Spinal cord (tissue), 10 donors: ENCODE data around the gene IKZF4. TPM values are rescaled to one million over a fixed set of nuclear protein-coding genes. Genes with fewer than 3 reads are reported as not detected.
"Not testable (repeated sequence)": the region's sequence is repeated elsewhere in the genome, so short reads cannot be mapped to it uniquely, and the experiment has no call there.

Source experiments
- DNase-seq, 6 donors: peaks; one replicate each; pipeline versions ENCODE4 v3.0.0 to v3.0.0-alpha.2; 2013 to 2015; ENCODE audit warnings: low spot score in 6 of 6, low read depth in 4 of 6
- H3K27ac ChIP-seq: one replicate; pipeline ENCODE4 v1.5.1; 2013; ENCODE audit warnings: low read depth, low read length, control low read depth
- H3K27me3 ChIP-seq: one replicate; pipeline ENCODE4 v1.6.1; 2013; ENCODE audit warnings: low read length; ENCODE audit not compliant: control insufficient read depth, insufficient read depth
- H3K36me3 ChIP-seq: one replicate; pipeline ENCODE4 v1.6.1; 2013; ENCODE audit warnings: low read length; ENCODE audit not compliant: control insufficient read depth, insufficient read depth
- H3K4me1 ChIP-seq: one replicate; pipeline ENCODE4 v1.6.1; 2013; ENCODE audit warnings: low read length; ENCODE audit not compliant: control insufficient read depth, insufficient read depth
- H3K4me3 ChIP-seq: one replicate; pipeline ENCODE4 v1.5.1; 2013; ENCODE audit warnings: low read depth, low read length, control low read depth
- H3K9me3 ChIP-seq: one replicate; pipeline ENCODE4 v1.6.1; 2013; ENCODE audit warnings: low read length; ENCODE audit not compliant: control insufficient read depth, insufficient read depth
- WGBS: methylation state at CpG from one replicate; pipeline ENCODE4 v1.1.5; 2013; ENCODE audit warnings: missing lambda C conversion rate; ENCODE audit not compliant: insufficient coverage; 5-methylcytosine and 5-hydroxymethylcytosine counted together
- polyA plus RNA-seq, 2 donors: library from polyadenylated mRNA; unstranded; fragments of 120-200 nt; gene quantifications; one replicate each; pipeline ENCODE4 v1.2.1, GENCODE V29; 2013; ENCODE audit not compliant: insufficient read length in 2 of 2
- total RNA-seq, 2 donors: library from RNA; depleted of rRNA in 1 of 2; stranded (reverse); fragments of 120-200 nt in 1 of 2; fragments of >200 nt in 1 of 2; gene quantifications; one replicate each; pipeline versions ENCODE4 v1.2.3 to v1.2.4, GENCODE V29; 2013 to 2014
- donor health status: healthy.

IKZF4 gene
- total and polyA plus RNA-seq, 4 donors: 3.4 to 25.2 (median 11.0) TPM

GRCh38 chr12:55996715-55997534 is 23.9 kb upstream of the IKZF4 start, which contains the start of gene SUOX:
SUOX (plus strand) TSS chr12:55997276; CDS start chr12:56002222, 4,946 bp downstream.
- H3K4me1 ChIP-seq: peaks cover 16% of the 10 kb centered on the region
- peaks cover 45% of the 10 kb centered on the region for H3K36me3 ChIP-seq

DNA sequence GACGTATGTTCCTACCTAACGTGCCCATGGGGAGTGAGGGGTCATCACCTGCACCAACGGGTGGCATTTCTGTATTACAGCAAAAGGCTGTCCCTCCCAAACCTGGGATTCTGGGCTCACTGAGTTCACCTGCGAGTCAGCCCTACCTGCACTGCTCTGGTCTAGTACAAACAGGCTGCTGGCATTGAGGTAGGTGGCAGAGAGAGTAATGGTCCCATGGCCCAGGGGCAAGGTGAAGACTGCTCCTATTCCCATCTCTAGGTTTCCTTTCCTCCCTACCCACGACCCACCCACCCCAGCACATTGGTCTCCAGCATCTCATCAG is 23.3 kb upstream of the IKZF4 start:
- peak overlapping the region; percentile 71 for H3K4me3 ChIP-seq
- H3K9me3 ChIP-seq: no peaks in the 10 kb centered on the region
- DNase-seq: no peak
- H3K36me3 ChIP-seq: peaks cover 45% of the 10 kb centered on the region
- H3K4me1 ChIP-seq: peaks cover 16% of the 10 kb centered on the region
- WGBS: 0% methylated on average over 3 of the region's 5 CpGs
- H3K27me3 ChIP-seq: no peaks in the 10 kb centered on the region
- H3K27ac ChIP-seq: peak overlapping the region; percentile 91

More at GRCh38 chr12:55996715-55997534, 23.9 kb upstream of the IKZF4 start, which contains the start of gene SUOX:
- peak; percentile 82 to 98 (median 93) for DNase-seq
- H3K4me3 ChIP-seq: peak within 1 kb of the TSS; percentile 71
- no peaks in the 10 kb centered on the region for H3K9me3 ChIP-seq
- WGBS: 2% methylated on average over 25 of the region's 27 CpGs
- peak within 1 kb of the TSS; percentile 91 for H3K27ac ChIP-seq
- no peaks in the 10 kb centered on the region for H3K27me3 ChIP-seq

- 68% methylated on average over 2 of the region's 6 CpGs for WGBS
- Histone ChIP-seq H3K36me3 (peaks cover 49% of the 10 kb centered on the region), H3K4me1 (peaks cover 16% of the 10 kb centered on the region)
- not testable (repeated sequence) for H3K9me3 ChIP-seq, H3K4me3 ChIP-seq, H3K27ac ChIP-seq, DNase-seq, H3K27me3 ChIP-seq
Measured at GRCh38 chr12:55999522-55999921, 21.3 kb upstream of the IKZF4 start.

GRCh38 chr12:55999999-56000540 is 20.8 kb upstream of the IKZF4 start:
- 89% methylated on average over 25 of the region's 33 CpGs for WGBS
- not testable (repeated sequence) for H3K27me3 ChIP-seq, H3K4me3 ChIP-seq, DNase-seq, H3K27ac ChIP-seq, H3K9me3 ChIP-seq
- Histone ChIP-seq H3K4me1 (peaks cover 16% of the 10 kb centered on the region), H3K36me3 (peaks cover 53% of the 10 kb centered on the region)

GRCh38 chr12:56001487-56002100 is 19.2 kb upstream of the IKZF4 start:
- Histone ChIP-seq H3K27ac (no peak overlapping the region), H3K27me3 (no peaks in the 10 kb centered on the region), H3K36me3 (peaks cover 51% of the 10 kb centered on the region), H3K4me3 (no peak overlapping the region), H3K9me3 (no peaks in the 10 kb centered on the region), H3K4me1 (peaks cover 12% of the 10 kb centered on the region)
- WGBS: 86% methylated on average over 5 of the region's 7 CpGs
- no peak for DNase-seq

GRCh38 chr12:56003376-56003775 is 17.5 kb upstream of the IKZF4 start:
- not testable (repeated sequence) for H3K27ac ChIP-seq, DNase-seq
- WGBS: 92% methylated on average over 5 of the region's 5 CpGs

DNA sequence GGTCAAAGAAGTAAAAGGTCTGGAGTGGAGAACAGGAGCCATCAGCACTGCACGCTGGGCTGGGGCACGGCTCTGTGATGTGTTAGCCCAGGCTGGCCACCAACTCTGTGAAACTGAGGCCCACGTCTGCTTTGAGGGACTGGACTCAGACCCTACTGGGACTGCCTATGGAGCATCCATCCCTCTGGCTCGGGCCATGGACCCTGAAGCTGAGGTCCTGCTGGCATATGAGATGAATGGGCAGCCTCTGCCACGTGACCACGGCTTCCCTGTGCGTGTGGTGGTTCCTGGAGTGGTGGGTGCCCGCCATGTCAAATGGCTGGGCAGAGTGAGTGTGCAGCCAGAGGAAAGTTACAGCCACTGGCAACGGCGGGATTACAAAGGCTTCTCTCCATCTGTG is 16.6 kb upstream of the IKZF4 start:
- Histone ChIP-seq H3K27ac (no peak overlapping the region), H3K27me3 (no peaks in the 10 kb centered on the region), H3K9me3 (no peaks in the 10 kb centered on the region), H3K4me3 (no peak overlapping the region), H3K36me3 (peaks cover 46% of the 10 kb centered on the region), H3K4me1 (peaks cover 15% of the 10 kb centered on the region)
- DNase-seq: no peak
- WGBS: 95% methylated on average over 10 of the region's 10 CpGs

More at GRCh38 chr12:56003376-56003775, 17.5 kb upstream of the IKZF4 start:
- not testable (repeated sequence) for H3K27me3 ChIP-seq, H3K4me3 ChIP-seq, H3K9me3 ChIP-seq
- Histone ChIP-seq H3K4me1 (peaks cover 18% of the 10 kb centered on the region), H3K36me3 (peaks cover 51% of the 10 kb centered on the region)

- peak in 4 of 6 donors; percentile 33 to 94 (median 72) for DNase-seq
- peaks cover 25% of the 10 kb centered on the region for H3K36me3 ChIP-seq
- peak overlapping the region; percentile 66 for H3K4me3 ChIP-seq
- no peaks in the 10 kb centered on the region for H3K9me3 ChIP-seq
- H3K4me1 ChIP-seq: peaks cover 15% of the 10 kb centered on the region
- under 1% methylated on average over 28 of the region's 44 CpGs for WGBS
- H3K27me3 ChIP-seq: no peaks in the 10 kb centered on the region
- H3K27ac ChIP-seq: peak overlapping the region; percentile 87
Measured at GRCh38 chr12:56007564-56008559, 13.0 kb upstream of the IKZF4 start.

DNA sequence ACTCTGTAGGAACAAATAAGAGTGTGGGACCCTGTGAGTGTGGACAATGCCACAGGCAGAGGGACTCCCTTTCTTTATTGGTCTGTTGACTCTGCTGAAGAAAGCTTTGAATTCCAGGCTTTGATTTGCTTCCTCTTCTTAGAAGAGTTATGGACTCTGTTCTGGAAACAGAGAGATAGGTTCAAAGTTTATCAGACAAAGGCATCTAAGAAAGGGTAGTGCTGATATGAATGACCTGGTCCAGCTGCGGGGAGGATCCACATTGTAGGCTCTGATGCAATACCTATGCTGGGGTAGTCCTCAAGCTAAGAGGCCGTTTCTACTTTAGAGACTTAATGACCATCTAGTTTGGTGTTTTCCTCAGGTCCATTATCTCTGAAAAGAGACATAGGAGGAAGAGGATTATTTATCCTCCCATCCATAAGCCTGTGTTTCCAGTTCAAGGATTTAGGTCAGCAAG is 10.7 kb upstream of the IKZF4 start:
- no peaks in the 10 kb centered on the region for H3K27me3 ChIP-seq
- no peaks in the 10 kb centered on the region for H3K9me3 ChIP-seq
- no peak overlapping the region for H3K27ac ChIP-seq
- H3K4me1 ChIP-seq: peaks cover 18% of the 10 kb centered on the region
- WGBS: 57% methylated on average over 1 of the region's 2 CpGs
- no peak for DNase-seq
- no peak overlapping the region for H3K4me3 ChIP-seq
- H3K36me3 ChIP-seq: peaks cover 9% of the 10 kb centered on the region
